PC-3 (cell line): ENCODE data around the gene GSDME.

Experiments
- EZH2 ChIP-seq: fragments of 300-600 bp; sonication (generic); IDR thresholded peaks from one replicate; pipeline ENCODE4 v1.6.1; 2017; ENCODE audit warnings: antibody characterized with exemption, mild to moderate bottlenecking, low read length; ENCODE audit not compliant: unreplicated experiment
- TF ChIP-seq, protein P1 (sequence below): fragments of 300-600 bp; sonication (generic); conservative IDR thresholded peaks from 2 replicates; pipeline ENCODE4 v1.5.1; 2017; ENCODE audit warnings: antibody characterized with exemption, low read depth, mild to moderate bottlenecking, low read length

DNA sequence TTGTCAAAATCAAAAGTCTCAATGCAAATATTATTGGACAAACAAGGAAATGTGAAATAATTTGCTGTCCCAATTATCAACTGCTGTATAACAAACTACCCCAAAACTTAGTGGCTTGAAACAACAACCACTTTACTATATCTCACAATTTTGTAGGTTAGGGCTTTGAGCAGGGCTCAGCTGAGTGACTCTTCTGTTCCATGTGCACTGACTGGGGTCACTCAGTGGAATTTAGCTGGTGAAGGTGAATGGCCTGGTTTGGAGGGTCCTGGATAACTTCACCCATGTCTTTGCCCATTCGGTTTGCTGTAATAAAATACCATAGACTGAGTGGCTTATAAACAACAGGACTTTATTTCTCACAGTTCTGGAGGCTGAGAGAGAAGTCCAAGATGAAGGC is 3.7 kb upstream of the GSDME start:
- TF ChIP-seq, protein P1, sequence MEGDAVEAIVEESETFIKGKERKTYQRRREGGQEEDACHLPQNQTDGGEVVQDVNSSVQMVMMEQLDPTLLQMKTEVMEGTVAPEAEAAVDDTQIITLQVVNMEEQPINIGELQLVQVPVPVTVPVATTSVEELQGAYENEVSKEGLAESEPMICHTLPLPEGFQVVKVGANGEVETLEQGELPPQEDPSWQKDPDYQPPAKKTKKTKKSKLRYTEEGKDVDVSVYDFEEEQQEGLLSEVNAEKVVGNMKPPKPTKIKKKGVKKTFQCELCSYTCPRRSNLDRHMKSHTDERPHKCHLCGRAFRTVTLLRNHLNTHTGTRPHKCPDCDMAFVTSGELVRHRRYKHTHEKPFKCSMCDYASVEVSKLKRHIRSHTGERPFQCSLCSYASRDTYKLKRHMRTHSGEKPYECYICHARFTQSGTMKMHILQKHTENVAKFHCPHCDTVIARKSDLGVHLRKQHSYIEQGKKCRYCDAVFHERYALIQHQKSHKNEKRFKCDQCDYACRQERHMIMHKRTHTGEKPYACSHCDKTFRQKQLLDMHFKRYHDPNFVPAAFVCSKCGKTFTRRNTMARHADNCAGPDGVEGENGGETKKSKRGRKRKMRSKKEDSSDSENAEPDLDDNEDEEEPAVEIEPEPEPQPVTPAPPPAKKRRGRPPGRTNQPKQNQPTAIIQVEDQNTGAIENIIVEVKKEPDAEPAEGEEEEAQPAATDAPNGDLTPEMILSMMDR, result no peak
- TF ChIP-seq EZH2, result no peak
